HG03196 (cell line): ENCODE results near the gene SPHK1.

Experiments used
- ATAC-seq: cut with Tn5 transposase; IDR thresholded peaks from one replicate; pipeline ENCODE4 v1.9.1; 2021; ENCODE audit not compliant: unreplicated experiment

Gene SPHK1

GRCh38 chr17:76360461-76360860 is 23.9 kb upstream of the SPHK1 start:
- ATAC-seq, result no peak

DNA sequence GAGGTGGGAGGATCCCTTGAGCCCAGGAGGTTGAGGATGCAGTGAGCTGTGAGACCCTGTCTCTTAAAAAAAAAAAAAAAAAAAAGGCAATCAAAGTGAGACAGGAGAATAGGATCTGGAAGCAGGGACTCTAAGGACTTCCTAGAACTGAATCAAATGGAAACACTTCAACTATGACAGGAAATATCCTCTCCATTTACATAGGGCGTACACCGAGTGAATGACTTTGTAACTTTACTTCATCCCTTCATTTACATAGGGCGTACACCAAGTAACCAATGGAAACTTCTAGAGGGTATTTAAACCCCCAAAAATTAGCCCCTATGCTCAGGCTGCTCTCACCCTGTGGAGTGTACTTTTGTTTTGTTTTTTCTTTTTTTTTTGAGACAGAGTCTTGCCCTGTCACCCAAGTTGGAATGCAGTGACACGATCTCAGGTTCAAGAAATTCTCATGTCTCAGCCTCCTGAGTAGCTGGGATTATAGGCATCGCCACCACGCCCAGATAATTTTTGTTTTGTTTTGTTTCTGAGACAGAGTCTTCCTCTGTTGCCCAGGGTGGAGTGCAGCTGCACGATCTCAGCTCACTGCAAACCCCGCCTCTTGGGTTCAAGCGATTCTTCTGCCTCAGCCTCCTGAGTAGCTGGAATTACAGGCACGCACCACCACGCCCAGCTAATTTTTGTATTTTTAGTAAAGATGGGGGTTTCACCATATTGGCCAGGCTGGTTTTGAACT is 21.1 kb upstream of the SPHK1 start:
- ATAC-seq, result no peak

DNA sequence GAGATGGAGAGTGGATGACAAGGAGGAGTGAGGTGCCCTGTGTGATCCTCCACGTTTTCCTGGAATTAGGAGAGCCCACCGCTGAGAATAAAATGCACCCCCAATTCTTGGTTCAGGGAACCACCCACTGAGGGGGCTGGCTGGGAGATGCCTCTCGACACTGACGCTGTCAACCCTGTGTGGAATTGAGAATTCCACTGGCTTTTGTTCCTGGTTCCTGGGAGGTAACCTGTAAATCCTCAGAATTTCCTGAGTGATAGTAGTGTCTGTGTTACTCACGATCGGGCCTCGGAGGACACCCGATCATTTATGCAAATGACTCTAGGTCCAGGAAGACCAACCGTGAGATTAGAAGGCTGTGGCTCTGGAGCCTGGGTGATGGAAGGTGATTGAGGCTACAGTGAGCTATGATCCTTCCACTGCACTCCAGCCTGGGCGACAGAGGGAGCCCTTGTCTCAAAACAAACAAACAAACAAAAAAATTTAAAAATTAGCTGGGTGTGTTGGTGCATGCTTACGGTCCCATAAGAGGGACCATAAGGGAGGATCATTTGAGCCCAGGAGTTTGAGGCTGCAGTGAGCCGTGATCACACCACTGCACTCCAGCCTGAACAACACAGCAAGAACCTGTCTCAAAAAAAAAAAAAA is 19.0 kb upstream of the SPHK1 start:
- ATAC-seq, result no peak

- ATAC-seq, result no peak
Observed at GRCh38 chr17:76366247-76366646, 18.2 kb upstream of the SPHK1 start.

DNA sequence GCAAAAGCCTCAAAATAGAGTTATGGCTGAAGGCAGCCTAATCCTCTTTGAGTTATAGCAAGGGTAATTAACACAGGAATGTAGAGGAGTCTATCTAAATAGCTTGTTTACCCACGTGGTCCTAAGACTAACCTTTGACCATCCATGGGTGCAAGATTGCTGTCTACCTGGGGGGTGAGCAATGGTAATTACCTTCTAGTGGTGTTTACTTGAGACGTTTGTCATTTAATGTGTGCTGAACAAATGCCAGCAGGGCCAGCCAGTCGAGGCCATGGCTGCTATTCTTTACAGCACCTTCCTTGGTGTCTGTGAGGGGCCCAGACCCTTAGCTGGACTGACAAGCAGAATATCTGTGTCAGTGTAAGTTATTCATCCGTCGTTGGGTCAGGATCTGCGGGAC is 16.8 kb upstream of the SPHK1 start:
- no peak for ATAC-seq

- no peak for ATAC-seq
Observed at GRCh38 chr17:76368545-76368944, 15.9 kb upstream of the SPHK1 start.

GRCh38 chr17:76369379-76369778 is 15.0 kb upstream of the SPHK1 start:
- ATAC-seq, result no peak

- ATAC-seq, result no peak
Observed at GRCh38 chr17:76369804-76370203, 14.6 kb upstream of the SPHK1 start.

GRCh38 chr17:76370261-76370993 is 14.0 kb upstream of the SPHK1 start:
- no peak for ATAC-seq

- ATAC-seq, result no peak
Observed at GRCh38 chr17:76371656-76372628, 12.5 kb upstream of the SPHK1 start.

GRCh38 chr17:76376318-76377133 is 7.9 kb upstream of the SPHK1 start:
- ATAC-seq, result no peak

- ATAC-seq, result no peak
Observed at GRCh38 chr17:76378548-76379274, 5.7 kb upstream of the SPHK1 start.

DNA sequence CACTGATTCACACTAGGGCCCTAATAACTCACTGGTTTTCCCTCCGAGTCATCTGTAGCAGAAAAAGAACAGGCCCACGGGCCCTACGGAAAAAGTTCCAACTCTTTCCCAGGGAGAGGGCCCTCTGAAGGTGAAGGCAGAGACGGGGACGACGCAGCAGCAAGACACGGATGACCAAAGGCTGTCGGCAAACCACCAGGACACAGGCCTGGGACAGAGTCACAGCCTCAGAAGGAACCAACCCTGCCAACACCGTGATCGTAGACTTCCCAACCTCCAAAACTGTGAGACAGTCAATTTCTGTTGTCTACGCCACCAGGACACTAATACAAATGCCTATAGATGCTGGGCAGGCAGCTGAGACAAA is 5.2 kb upstream of the SPHK1 start:
- ATAC-seq, result no peak

- ATAC-seq, result no peak
Observed at GRCh38 chr17:76379646-76380376, 4.6 kb upstream of the SPHK1 start.

GRCh38 chr17:76381633-76382350 is 2.6 kb upstream of the SPHK1 start:
- ATAC-seq, result no peak

DNA sequence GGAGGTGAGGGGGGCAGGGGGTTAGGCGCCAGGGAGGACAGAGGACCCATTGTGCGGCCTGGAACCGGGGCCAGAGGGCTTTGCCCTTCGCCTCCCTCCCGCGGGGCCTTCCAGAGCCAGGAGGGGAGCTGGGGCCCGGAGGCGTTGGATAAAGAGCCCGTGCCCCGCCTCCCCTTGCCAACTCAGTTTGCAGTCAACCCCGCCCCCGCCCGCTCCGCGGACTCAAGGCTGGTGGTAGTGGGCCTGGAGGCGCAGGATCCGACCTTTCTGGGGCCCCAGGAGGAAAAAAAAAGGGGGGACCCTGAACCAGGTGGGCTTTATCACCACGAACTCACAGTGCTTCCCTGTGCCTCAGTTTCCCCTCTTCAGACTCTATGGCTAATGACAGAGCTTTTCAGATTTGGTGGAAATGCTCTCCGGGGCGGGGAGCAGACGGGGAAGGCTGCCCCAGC is 2.0 kb upstream of the SPHK1 start:
- ATAC-seq, result no peak

GRCh38 chr17:76382803-76383545 is 1.4 kb upstream of the SPHK1 start:
- no peak for ATAC-seq
